Caki2 (cell line): ENCODE data around the gene NDUFS1. TPM values are rescaled to one million over a fixed set of nuclear protein-coding genes. Genes with fewer than 3 reads are reported as not detected.
"Not testable (repeated sequence)": the region's sequence is repeated elsewhere in the genome, so short reads cannot be mapped to it uniquely, and the experiment has no call there.

Source experiments
- DNase-seq: peaks from one replicate; pipeline ENCODE4 v3.0.0-alpha.2; 2015; ENCODE audit warnings: low read depth
- in situ Hi-C: cut with HindIII; loops from 2 replicates; pipeline ENCODE4 v1.10.0; 2016; ENCODE audit warnings: low sequenced_read_pairs, low pct_unique_long_range_greater_than_20kb, mixed read lengths
- total RNA-seq: library from RNA; depleted of rRNA; stranded (reverse); fragments of >200 nt; shearing (Covaris generic); gene quantifications from 2 replicates; pipeline ENCODE4 v1.2.3, GENCODE V29; 2014; ENCODE audit warnings: low replicate concordance; rRNA removed

Gene NDUFS1
- total RNA-seq, 1 experiment from 2014 or later = 75.5 TPM

DNA sequence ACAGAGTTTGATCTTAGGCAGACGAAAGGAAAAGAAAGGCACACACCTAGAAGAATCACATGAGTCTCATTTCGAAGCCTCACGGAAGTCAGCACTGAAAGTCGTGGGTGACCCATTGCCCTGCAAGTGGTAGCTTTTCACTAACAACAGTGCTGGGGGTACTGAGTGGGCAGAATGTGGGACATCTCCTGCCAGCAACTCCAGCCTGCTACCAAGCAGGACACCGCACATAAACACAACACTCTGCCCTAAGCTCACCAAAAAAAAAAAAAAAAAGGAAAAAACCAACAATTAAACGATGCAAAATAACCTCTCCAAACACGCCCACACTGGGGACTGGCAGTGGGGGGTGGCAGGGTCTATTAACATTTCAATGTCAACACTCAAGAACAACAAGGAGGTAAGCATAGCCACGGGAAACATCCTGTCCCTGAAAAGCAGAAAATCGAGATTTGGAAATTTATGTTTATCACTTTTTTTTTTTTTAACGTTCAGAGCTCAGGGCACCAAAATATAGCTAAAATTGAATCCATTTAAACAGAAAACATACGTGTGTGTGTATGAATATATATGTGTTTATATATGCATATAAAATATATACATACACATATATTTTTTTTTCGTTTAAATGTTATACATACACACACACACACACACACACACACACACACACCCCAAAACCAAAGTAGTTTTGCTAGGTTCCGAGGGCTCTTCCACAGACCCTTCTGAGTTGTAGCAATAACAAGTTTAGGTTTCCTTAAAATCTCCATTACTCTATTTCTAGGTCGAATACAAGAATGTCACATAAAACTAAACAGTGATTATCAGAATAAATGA lies 75.4 kb downstream of the NDUFS1 start:
- in situ Hi-C loops = no loop called here
- DNase-seq = peak; percentile 21

DNA sequence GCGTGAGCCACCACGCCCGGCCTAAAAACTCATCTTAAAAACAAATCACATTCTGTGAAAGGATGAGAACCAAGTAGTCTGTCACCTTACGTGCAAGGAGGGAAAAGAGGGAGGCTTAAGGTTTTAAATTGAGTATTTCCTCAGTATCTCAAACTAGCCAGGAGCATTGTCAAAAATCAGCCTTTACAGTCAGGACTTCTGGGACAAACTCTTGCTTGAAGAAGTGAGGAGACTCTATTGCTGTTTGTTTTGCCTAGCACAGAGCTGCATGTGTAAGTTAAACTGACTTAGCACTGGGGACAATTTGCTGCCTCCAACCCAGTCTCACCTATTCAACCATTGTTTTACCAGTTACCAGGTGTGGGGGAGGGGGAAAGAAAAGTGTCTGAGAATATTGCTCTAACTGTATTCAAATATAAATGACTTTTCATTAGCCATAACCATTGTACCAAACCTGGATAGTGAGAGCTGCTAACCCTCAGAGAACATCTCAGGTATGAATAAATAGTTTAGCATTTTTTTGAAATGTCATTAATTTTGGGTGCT lies 76.9 kb downstream of the NDUFS1 start:
- in situ Hi-C loops = no loop called here
- DNase-seq = no peak

DNA sequence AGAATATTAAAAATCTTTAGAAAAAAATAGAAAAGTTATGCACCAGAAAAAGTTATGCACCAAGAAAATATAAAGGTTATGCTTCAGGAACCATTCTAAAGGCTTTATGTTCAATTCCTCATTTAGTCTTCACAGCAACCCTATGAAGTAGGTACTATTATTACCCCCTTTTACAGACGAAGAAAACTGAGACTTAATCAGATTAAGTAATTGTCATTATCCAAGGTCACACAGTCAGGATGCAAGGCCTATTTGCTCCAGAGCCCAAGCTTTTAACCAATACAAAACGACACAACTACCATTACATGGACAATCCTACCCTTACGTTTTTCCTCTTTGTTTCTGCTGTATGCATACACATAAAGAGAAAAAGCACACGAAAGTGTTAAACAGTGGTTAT lies 78.3 kb downstream of the NDUFS1 start:
- in situ Hi-C loops = no loop called here
- DNase-seq = no peak

DNA sequence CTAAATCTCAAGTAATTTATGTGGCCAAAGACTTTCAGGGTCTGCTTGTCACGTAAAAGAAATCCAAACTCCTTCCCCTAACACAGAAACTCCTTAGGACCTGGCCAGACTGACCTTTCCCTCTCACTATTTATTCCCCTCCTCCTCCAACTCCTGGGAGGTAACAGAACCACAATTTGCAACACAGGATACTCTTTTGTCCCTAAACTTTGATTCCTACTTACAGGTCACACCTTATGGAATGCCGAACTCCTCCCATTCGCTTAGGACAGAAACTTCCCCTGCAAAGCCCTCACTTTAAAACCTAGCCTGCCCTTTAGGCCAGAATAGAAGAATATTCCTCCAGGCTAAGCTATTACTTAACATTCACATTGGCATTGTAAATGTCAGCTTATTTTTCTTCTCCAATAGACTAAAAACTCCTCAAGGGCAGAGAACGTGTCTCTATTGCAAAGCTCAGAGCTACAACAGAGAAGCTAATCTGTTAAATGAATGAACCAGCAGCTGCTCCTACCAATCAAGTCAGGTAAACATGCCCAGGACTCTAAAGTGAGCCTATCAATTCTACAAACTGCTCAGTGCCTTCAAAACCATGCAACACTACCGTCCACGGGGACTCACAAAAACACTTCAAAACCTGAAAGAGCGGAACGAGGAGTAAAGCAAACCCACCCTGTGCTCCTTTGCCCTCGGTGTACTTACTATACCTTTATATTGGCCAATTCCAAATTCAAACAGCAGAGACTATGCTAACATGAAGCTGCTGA lies 79.4 kb downstream of the NDUFS1 start:
- in situ Hi-C loops = no loop called here
- DNase-seq = no peak

DNA sequence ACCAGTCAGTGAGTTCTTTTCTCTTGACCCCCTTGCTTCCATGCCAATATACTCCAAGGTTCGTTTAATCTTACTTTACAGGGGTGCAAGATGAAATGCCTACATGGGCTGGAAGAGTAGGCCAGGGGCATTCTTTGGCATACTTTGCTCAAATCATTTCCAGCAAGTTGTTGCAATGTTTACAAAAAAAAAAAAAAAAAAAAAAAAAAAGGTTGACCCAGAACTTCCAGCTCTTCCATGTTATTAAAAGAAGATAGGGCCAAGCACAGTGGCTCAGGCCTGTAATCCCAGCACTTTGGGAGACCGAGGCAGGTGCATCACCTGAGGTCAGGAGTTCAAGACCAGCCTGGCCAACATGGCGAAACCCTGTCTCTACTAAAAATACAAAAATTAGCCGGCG lies 81.4 kb downstream of the NDUFS1 start:
- DNase-seq, in situ Hi-C loops: not testable (repeated sequence)

DNA sequence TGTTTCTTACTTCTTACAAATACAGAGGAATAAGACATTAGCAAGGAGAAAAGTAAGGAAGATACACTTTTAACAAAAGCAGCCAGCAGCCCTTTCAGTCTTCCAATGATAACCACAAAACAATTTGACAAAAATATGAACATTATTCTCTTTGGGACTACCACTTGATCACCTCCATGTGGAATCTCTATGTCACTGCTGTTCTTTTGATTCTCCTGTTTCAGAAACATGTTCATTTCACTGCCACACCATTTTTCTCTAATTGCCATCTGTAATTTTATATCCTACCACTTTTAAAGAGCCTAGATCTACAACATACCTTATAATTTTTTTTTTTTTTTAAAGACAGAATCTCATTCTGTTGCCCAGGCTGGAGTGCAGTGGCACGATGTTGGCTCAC lies 84.1 kb downstream of the NDUFS1 start:
- in situ Hi-C loops = no loop called here
- DNase-seq = no peak

DNA sequence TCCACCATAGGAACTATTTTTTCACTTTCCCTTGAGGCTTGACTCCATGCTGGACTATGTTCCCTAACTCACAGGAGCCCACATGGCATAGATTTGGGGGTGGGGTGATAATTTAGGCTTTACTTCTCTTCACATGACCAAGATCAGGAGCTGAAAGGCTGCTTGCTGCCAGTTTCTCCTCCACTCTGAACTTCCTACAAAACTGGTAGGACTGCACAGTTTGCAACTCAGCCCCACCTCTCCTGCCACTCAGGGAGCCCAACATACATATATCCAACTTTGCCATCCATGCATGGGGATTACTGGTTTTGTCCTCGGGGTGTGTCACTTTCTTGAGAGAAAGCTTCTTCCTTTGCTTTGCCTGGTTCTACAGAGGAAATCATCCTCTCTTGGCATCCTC lies 87.4 kb downstream of the NDUFS1 start:
- in situ Hi-C loops = no loop called here
- no peak for DNase-seq

DNA sequence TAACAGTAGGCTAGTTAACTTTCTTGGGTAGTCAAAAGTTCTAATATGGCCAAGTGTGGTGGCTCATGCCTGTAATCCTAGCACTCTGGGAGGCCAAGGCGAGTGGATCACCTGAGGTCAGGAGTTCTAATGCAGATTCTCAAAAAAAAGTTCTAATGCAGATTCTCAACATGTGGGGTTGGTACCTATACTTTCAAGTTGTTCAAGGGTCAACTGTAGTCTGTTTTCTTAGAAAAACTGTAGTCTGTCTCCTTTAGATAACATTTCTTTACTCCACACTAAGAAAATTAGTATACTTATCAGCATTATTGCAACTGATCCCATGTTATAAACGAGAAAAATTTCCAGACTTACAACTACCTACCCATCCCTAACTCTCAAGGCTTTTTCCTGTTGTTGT lies 89.8 kb downstream of the NDUFS1 start:
- in situ Hi-C loops = no loop called here

DNA sequence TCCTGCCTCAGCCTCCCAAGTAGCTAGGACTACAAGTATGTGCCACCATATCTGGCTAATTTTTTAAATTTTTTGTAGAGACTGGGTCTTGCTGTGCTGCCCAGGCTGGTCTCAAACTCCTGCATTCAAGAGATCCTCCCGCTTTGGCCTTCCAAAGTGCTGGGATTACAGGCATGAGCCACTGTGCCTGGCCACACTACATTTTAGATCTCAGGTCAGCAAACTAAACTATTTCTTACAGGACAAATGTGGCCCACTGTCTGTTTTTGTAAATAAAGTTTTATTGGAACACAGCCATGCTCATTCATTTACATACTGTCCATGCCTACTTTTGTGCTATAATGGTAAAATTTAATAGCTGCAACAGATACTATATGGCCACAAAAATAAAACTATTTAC lies 91.0 kb downstream of the NDUFS1 start:
- in situ Hi-C loops = no loop called here
- DNase-seq = no peak

More for the DNA sequence above, 89.8 kb downstream of the NDUFS1 start:
- DNase-seq = no peak

Other genes with a start within 250 kb of the NDUFS1 start
- 1.1 and 1.8 TPM in 2 replicates for gene INO80D, start 73.3 kb downstream of the NDUFS1 start, total RNA-seq
- 231 and 282 TPM in 2 replicates for gene EEF1B2, start 451 bp upstream of the NDUFS1 start, total RNA-seq
- 4.0 and 7.9 TPM in 2 replicates for gene ZDBF2, start 115.2 kb upstream of the NDUFS1 start, total RNA-seq